HG03039 (cell line): Measurements from ENCODE around the gene DRAP1.
A peak's percentile ranks its signal among the peaks of the same experiment; 100 is the strongest.
"Not testable (repeated sequence)": the region's sequence is repeated elsewhere in the genome, so short reads cannot be mapped to it uniquely, and the experiment has no call there.

Experiments used
- ATAC-seq: cut with Tn5 transposase; IDR thresholded peaks from one replicate; pipeline ENCODE4 v1.9.1; 2021; ENCODE audit warnings: mild to moderate bottlenecking, moderate library complexity; ENCODE audit not compliant: unreplicated experiment

Gene DRAP1

GRCh38 chr11:65885808-65886536 lies 33.3 kb upstream of the DRAP1 start:
- ATAC-seq: no peak

- ATAC-seq: no peak
Observed at GRCh38 chr11:65886826-65887722, 32.2 kb upstream of the DRAP1 start.

GRCh38 chr11:65887723-65888162 lies 31.5 kb upstream of the DRAP1 start:
- no peak for ATAC-seq

- peak; percentile 42 for ATAC-seq
Observed at GRCh38 chr11:65888163-65888814, 30.9 kb upstream of the DRAP1 start, which contains the start of gene FIBP. FIBP (minus strand) TSS chr11:65888471; CDS start chr11:65888418, 53 bp downstream.

GRCh38 chr11:65890324-65891218 lies 28.7 kb upstream of the DRAP1 start, which contains the start of gene CCDC85B:
CCDC85B (plus strand) TSS chr11:65890673; CDS start chr11:65890784, 111 bp downstream.
- ATAC-seq: peak; percentile 43

GRCh38 chr11:65891219-65892136 lies 27.7 kb upstream of the DRAP1 start:
- ATAC-seq: no peak

- ATAC-seq: not testable (repeated sequence)
Observed at GRCh38 chr11:65892137-65892540, 27.1 kb upstream of the DRAP1 start.

- ATAC-seq: no peak
Observed at GRCh38 chr11:65892661-65893317, 26.4 kb upstream of the DRAP1 start.

- no peak for ATAC-seq
Observed at GRCh38 chr11:65894034-65894591, 25.1 kb upstream of the DRAP1 start.

- no peak for ATAC-seq
Observed at GRCh38 chr11:65895482-65895981, 23.7 kb upstream of the DRAP1 start.

- no peak for ATAC-seq
Observed at GRCh38 chr11:65896034-65896999, 22.9 kb upstream of the DRAP1 start.

GRCh38 chr11:65897020-65897471 lies 22.2 kb upstream of the DRAP1 start:
- ATAC-seq: no peak

- ATAC-seq: no peak
Observed at GRCh38 chr11:65898656-65899355, 20.4 kb upstream of the DRAP1 start.

GRCh38 chr11:65899356-65900124 lies 19.7 kb upstream of the DRAP1 start:
- ATAC-seq: no peak

GRCh38 chr11:65900125-65900898 lies 18.9 kb upstream of the DRAP1 start, which contains the start of gene FOSL1:
FOSL1 (minus strand) TSS chr11:65900388; CDS start chr11:65900339, 49 bp downstream.
- peak; percentile 58 for ATAC-seq
